ENCODE results near the gene NEGR1. TPM values are rescaled to one million over a fixed set of nuclear protein-coding genes. Genes with fewer than 3 reads are reported as not detected.
A peak's percentile ranks its signal among the peaks of the same experiment; 100 is the strongest.

Gene NEGR1
- total RNA-seq, 1 experiment from 2014 or later = 0.05 TPM

GRCh38 chr1:71521655-71522264, 760.6 kb downstream of the NEGR1 start:
- no peaks in the 10 kb centered on the region for H3K9me2 ChIP-seq (ENCODE audit: insufficient read depth)
- no peak overlapping the region for H3K4me3 ChIP-seq (replicated peaks in 1 of 2; ENCODE audit: low read depth in 1 of 2, low read length in 2 of 2)
- no peaks in the 10 kb centered on the region for H3K27me3 ChIP-seq (ENCODE audit: insufficient read depth, low read length)
- H4K20me1 ChIP-seq (ENCODE audit: insufficient read depth) = no peaks in the 10 kb centered on the region; the same call in 1 of the 2 replicates
- no TSS peak for BruUV-seq (replicated peaks)
- no peaks in the 10 kb centered on the region for H3K79me2 ChIP-seq (ENCODE audit: insufficient read depth, low read length)
- no peaks in the 10 kb centered on the region for H3K36me3 ChIP-seq (ENCODE audit: control insufficient read depth in 1 of 2, insufficient read depth in 2 of 2, low read length in 2 of 2)
- H3K4me1 ChIP-seq (ENCODE audit: control insufficient read depth in 1 of 2, insufficient read depth in 2 of 2, low read length in 2 of 2) = no peaks in the 10 kb centered on the region
- TF ChIP-seq, protein P1, sequence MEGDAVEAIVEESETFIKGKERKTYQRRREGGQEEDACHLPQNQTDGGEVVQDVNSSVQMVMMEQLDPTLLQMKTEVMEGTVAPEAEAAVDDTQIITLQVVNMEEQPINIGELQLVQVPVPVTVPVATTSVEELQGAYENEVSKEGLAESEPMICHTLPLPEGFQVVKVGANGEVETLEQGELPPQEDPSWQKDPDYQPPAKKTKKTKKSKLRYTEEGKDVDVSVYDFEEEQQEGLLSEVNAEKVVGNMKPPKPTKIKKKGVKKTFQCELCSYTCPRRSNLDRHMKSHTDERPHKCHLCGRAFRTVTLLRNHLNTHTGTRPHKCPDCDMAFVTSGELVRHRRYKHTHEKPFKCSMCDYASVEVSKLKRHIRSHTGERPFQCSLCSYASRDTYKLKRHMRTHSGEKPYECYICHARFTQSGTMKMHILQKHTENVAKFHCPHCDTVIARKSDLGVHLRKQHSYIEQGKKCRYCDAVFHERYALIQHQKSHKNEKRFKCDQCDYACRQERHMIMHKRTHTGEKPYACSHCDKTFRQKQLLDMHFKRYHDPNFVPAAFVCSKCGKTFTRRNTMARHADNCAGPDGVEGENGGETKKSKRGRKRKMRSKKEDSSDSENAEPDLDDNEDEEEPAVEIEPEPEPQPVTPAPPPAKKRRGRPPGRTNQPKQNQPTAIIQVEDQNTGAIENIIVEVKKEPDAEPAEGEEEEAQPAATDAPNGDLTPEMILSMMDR (IDR thresholded peaks at IDR 0.05 in 2 of 3, conservative IDR thresholded peaks at IDR 0.05 in 1 of 3; ENCODE audit: borderline replicate concordance in 1 of 3, insufficient read depth in 1 of 3, low read depth in 2 of 3, low read length in 2 of 3) = peak in 2 of 3 experiments; percentile 12 to 35; a peak in 3 of 6 replicates
- TF ChIP-seq RAD21 (IDR thresholded peaks at IDR 0.05; ENCODE audit: low read depth) (peak; percentile 26; the same call in 1 of the 2 replicates), SP1 (IDR thresholded peaks at IDR 0.05; ENCODE audit: low read depth) (no peak)
- H3K9ac ChIP-seq (ENCODE audit: low read length) = no peak overlapping the region
- RAD21 ChIA-PET (ENCODE audit: low non-redundant PET in 1 of 2, low total read pairs in 2 of 2, uncharacterized antibody in 2 of 2, unreplicated experiment in 2 of 2) = no interaction called here
- POLR2A ChIA-PET = no interaction called here
- ATAC-seq = no peak
- DNase-seq (ENCODE audit: low read depth, low spot score) = no peak
- H3K9me3 ChIP-seq (ENCODE audit: control insufficient read depth in 1 of 2, insufficient read depth in 1 of 2, low read depth in 1 of 2, low read length in 2 of 2) = peaks cover 0 to 4% of the 10 kb centered on the region in 2 experiments; a peak in 1 of 4 replicates
- no peak overlapping the region for H3K27ac ChIP-seq (ENCODE audit: low read depth, low read length)
- no peak overlapping the region for H2AFZ ChIP-seq (ENCODE audit: low read depth, low read length, poor library complexity, severe bottlenecking)
- CTCF ChIA-PET = no interaction called here
- intact Hi-C loops (cut with micrococcal nuclease) = loop anchor here (5.0 kb wide), 1 partner anchor 429 kb away; no protein-coding TSS in a partner anchor
- H3K4me2 ChIP-seq (ENCODE audit: low read length) = no peak overlapping the region

DNA sequence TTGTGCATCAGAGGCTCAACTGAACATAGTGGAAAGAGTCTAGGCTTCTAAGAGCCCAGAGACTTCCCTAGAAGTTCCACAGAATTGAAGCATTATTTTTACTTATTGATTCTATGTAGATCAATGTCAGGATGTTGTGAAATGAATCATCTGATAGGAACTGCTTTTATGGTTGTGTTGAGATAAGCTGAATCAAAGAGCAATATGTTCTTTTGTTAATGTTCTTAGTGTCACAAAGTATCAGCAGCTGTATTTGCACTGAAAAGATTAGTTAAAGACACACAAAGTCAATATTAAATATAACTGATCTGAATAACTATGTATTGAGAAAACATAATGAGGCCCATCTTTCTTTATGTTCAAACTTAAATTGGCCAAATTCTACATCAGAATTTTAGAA, 770.8 kb downstream of the NEGR1 start:
- ChIA-PET POLR2A (no interaction called here), CTCF (no interaction called here), RAD21 (ENCODE audit: low non-redundant PET in 1 of 2, low total read pairs in 2 of 2, uncharacterized antibody in 2 of 2, unreplicated experiment in 2 of 2) (no interaction called here)
- Histone ChIP-seq H3K27ac (ENCODE audit: low read depth, low read length) (no peak overlapping the region), H2AFZ (ENCODE audit: low read depth, low read length, poor library complexity, severe bottlenecking) (no peak overlapping the region), H3K9me3 (ENCODE audit: control insufficient read depth in 1 of 2, insufficient read depth in 1 of 2, low read depth in 1 of 2, low read length in 2 of 2) (no peaks in the 10 kb centered on the region; a peak in 1 of 4 replicates), H3K36me3 (ENCODE audit: control insufficient read depth in 1 of 2, insufficient read depth in 2 of 2, low read length in 2 of 2) (no peaks in the 10 kb centered on the region), H4K20me1 (ENCODE audit: insufficient read depth) (no peaks in the 10 kb centered on the region), H3K4me2 (ENCODE audit: low read length) (no peak overlapping the region), H3K9me2 (ENCODE audit: insufficient read depth) (no peaks in the 10 kb centered on the region), H3K4me1 (ENCODE audit: control insufficient read depth in 1 of 2, insufficient read depth in 2 of 2, low read length in 2 of 2) (no peaks in the 10 kb centered on the region), H3K4me3 (replicated peaks in 1 of 2; ENCODE audit: low read depth in 1 of 2, low read length in 2 of 2) (no peak overlapping the region), H3K9ac (ENCODE audit: low read length) (no peak overlapping the region), H3K79me2 (ENCODE audit: insufficient read depth, low read length) (no peaks in the 10 kb centered on the region), H3K27me3 (ENCODE audit: insufficient read depth, low read length) (no peaks in the 10 kb centered on the region)
- ATAC-seq (no peak), DNase-seq (ENCODE audit: low read depth, low spot score) (no peak)
- TF ChIP-seq EGR1 (IDR thresholded peaks at IDR 0.05; ENCODE audit: low read depth) = no peak
- TF ChIP-seq FOSL1 (IDR thresholded peaks at IDR 0.05; ENCODE audit: low read depth) = no peak
- no peak for TF ChIP-seq EZH2phosphoT487 (IDR thresholded peaks at IDR 0.05; ENCODE audit: borderline replicate concordance)
- no peak for TF ChIP-seq CBX3 (IDR thresholded peaks at IDR 0.05; ENCODE audit: low read depth)
- TF ChIP-seq ELF1 (IDR thresholded peaks at IDR 0.05; ENCODE audit: borderline replicate concordance, low read depth) = no peak
- TF ChIP-seq POLR2AphosphoS5 (IDR thresholded peaks at IDR 0.05; ENCODE audit: low read depth, low read length) = no peak
- no peak for TF ChIP-seq RAD21 (IDR thresholded peaks at IDR 0.05; ENCODE audit: low read depth)
- no peak for TF ChIP-seq CEBPB (IDR thresholded peaks at IDR 0.05; ENCODE audit: low read depth)
- TF ChIP-seq, protein P2, sequence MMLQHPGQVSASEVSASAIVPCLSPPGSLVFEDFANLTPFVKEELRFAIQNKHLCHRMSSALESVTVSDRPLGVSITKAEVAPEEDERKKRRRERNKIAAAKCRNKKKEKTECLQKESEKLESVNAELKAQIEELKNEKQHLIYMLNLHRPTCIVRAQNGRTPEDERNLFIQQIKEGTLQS (IDR thresholded peaks at IDR 0.05) = no peak
- TF ChIP-seq ZFX (IDR thresholded peaks at IDR 0.05) = no peak
- BruUV-seq (replicated peaks) = no TSS peak
- intact Hi-C loops (cut with micrococcal nuclease) = no loop called here
